BE2C (cell line): ENCODE measurements around the gene AGBL2. TPM values are rescaled to one million over a fixed set of nuclear protein-coding genes. Genes with fewer than 3 reads are reported as not detected.
"Not testable (repeated sequence)": the region's sequence is repeated elsewhere in the genome, so short reads cannot be mapped to it uniquely, and the experiment has no call there.

ENCODE experiments used
- DNase-seq: peaks from one replicate; pipeline ENCODE4 v3.0.0-alpha.2; 2020
- H3K27me3 ChIP-seq: fragments of 250-450 bp; sonication (Bioruptor Pico); 2 replicates; pipeline ENCODE4 v1.5.1; 2020; ENCODE audit warnings: mild to moderate bottlenecking
- H3K36me3 ChIP-seq: fragments of 250-450 bp; sonication (Bioruptor Pico); 2 replicates; pipeline ENCODE4 v1.5.1; 2020; ENCODE audit warnings: mild to moderate bottlenecking
- H3K4me1 ChIP-seq: fragments of 250-450 bp; sonication (Bioruptor Pico); 2 replicates; pipeline ENCODE4 v1.5.1; 2020
- H3K4me3 ChIP-seq: 2 replicates; pipeline ENCODE4 v1.5.1; 2011; ENCODE audit warnings: low read depth, low read length
- H3K9me3 ChIP-seq: fragments of 250-450 bp; sonication (Bioruptor Pico); 2 replicates; pipeline ENCODE4 v1.5.1; 2020
- CTCF ChIP-seq: IDR thresholded peaks from 2 replicates; pipeline ENCODE4 v1.5.1; 2012; ENCODE audit warnings: mild to moderate bottlenecking, low read depth, low read length
- polyA plus RNA-seq: library from polyadenylated mRNA; unstranded; fragments of >200 nt; gene quantifications from one replicate; pipeline ENCODE4 v1.2.1, GENCODE V29; 2012; ENCODE audit warnings: low read depth, missing spikeins; ENCODE audit not compliant: insufficient read length, insufficient read depth

Gene AGBL2
- polyA plus RNA-seq, result not detected

DNA sequence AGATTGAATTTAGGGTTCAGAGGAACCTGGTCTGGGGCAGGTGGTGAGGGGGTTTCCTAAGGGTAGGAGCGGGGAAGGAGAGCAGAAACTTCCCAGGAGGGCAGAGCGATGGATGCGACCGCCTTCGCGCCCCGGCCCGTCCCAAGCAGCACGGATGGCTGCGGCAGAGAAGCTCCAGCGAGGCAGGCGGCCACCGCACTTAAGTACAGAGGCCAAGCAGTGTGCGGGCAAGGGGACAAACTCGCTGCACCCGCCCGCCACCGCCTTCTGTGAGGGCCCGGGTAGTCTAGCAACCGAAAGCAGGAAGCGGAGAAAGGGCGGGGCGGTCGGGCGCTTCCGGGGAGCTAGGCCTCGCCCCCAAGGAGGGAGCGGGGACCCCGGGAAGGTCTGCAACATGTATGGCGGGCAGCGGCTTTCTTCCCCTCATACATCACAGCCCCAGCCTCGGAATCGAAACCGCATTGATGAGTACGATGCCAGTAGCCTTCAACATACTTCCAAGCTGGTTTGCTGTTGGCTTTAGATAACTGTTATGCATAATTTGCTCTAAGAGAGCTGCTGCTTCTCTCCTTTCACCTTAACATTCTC is at the start of gene AGBL2:
Gene AGBL2, minus strand, starts transcription at position 288 of the 588 bp plus-strand sequence. CDS start 719 bp downstream, outside the sequence.
- Histone ChIP-seq H3K27me3 (no peaks in the 10 kb centered on the region), H3K4me1 (no peaks in the 10 kb centered on the region), H3K4me3 (no peak within 1 kb of the TSS), H3K9me3 (no peaks in the 10 kb centered on the region), H3K36me3 (peaks cover 27% of the 10 kb centered on the region)
- no peak for DNase-seq
- no peak for TF ChIP-seq CTCF

GRCh38 chr11:47759291-47759690 is 44.1 kb upstream of the AGBL2 start:
- not testable (repeated sequence) for H3K4me3 ChIP-seq, DNase-seq, H3K9me3 ChIP-seq, H3K27me3 ChIP-seq, H3K4me1 ChIP-seq
- H3K36me3 ChIP-seq, result peaks cover 42% of the 10 kb centered on the region

GRCh38 chr11:47756208-47756607 is 41.0 kb upstream of the AGBL2 start:
- peaks cover 43% of the 10 kb centered on the region for H3K36me3 ChIP-seq
- DNase-seq, result no peak
- H3K4me1 ChIP-seq, result no peaks in the 10 kb centered on the region
- no peaks in the 10 kb centered on the region for H3K9me3 ChIP-seq
- no peak overlapping the region for H3K4me3 ChIP-seq
- no peak for TF ChIP-seq CTCF
- no peaks in the 10 kb centered on the region for H3K27me3 ChIP-seq

DNA sequence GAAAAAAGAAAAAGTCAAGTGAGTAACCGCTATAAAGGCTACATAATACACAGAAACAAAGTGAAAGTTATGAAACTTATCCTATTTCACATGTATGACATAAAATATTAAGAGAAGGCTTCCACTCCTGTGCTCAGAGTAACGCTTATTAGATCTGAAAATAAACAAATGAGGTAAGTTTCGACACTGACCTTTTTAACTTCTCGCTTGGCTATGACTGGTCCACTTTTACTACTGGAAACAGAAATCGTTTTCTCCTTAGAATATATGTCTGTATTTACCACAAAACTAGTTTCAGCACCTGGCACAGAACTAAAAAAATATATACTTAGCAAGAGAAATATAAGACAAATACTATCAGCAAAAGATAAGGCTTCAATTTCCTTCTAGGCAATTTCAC is 35.6 kb upstream of the AGBL2 start:
- no peak overlapping the region for H3K4me3 ChIP-seq
- no peak for TF ChIP-seq CTCF
- no peaks in the 10 kb centered on the region for H3K4me1 ChIP-seq
- no peaks in the 10 kb centered on the region for H3K27me3 ChIP-seq
- DNase-seq, result no peak
- H3K9me3 ChIP-seq, result no peaks in the 10 kb centered on the region
- peaks cover 46% of the 10 kb centered on the region for H3K36me3 ChIP-seq

DNA sequence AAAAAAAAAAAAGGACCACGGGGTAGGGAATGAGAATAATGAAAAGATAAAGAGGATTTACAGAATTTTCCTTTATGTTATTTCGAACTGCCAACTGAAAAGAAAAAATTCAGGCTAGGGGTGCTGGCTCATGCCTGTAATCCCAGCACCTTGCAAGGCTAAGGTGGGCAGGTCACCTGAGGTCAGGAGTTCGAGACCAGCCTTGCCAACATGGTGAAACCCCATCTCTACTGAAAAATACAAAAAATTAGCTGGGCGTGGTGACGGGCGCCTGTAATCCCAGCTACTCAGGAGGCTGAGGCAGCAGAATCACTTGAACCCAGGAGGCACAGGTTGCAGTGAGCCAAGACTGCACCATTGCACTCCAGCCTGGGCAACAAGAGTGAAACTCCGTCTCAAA is 27.3 kb upstream of the AGBL2 start:
- H3K36me3 ChIP-seq, result peaks cover 49% of the 10 kb centered on the region
- DNase-seq, H3K27me3 ChIP-seq, H3K4me1 ChIP-seq, H3K9me3 ChIP-seq, H3K4me3 ChIP-seq: not testable (repeated sequence)

DNA sequence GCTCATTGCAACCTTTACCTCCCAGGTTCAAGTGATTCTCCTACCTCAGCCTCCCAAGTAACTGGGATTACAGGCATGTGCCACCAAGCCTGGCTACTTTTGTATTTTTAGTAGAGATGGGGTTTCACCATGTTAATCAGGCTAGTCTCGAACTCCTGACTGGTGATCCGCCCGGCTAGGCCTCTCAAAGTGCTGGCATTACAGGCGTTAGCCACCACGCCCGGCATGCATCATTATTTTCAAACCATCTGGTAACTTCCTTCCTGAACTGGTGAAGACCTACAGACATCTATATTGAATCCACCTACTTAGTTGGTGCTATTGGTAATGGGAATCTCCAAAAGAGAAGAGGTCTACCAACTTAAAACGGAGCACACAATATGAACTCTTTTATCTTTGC is 22.6 kb upstream of the AGBL2 start:
- H3K4me3 ChIP-seq, H3K4me1 ChIP-seq, DNase-seq, H3K27me3 ChIP-seq, H3K9me3 ChIP-seq: not testable (repeated sequence)
- peaks cover 32% of the 10 kb centered on the region for H3K36me3 ChIP-seq

DNA sequence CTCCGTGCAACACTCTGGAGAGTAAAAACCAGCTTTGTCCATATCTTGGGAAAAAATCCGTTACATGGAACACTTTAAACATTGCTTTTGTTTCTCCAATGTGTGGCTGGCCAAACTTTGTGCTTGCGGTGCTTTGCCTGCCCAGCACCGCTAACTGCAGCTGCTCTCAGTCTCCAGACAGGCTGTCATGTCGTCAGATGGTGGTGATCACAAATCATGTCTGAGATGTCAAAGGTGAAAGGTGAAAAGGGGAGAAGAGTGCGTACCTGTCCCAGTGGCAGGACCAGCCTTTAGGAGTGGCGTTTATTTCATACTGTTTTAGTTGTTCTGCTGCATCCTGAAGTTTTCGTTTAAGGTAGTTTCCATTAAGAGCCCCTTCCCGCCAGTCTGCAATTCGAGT is 17.1 kb upstream of the AGBL2 start:
- no peak for TF ChIP-seq CTCF
- no peak for DNase-seq
- Histone ChIP-seq H3K27me3 (no peaks in the 10 kb centered on the region), H3K4me1 (no peaks in the 10 kb centered on the region), H3K9me3 (no peaks in the 10 kb centered on the region), H3K36me3 (peaks cover 58% of the 10 kb centered on the region), H3K4me3 (no peak overlapping the region)

- no peak for DNase-seq
- Histone ChIP-seq H3K9me3 (no peaks in the 10 kb centered on the region), H3K4me3 (no peak overlapping the region), H3K4me1 (no peaks in the 10 kb centered on the region), H3K36me3 (peaks cover 58% of the 10 kb centered on the region), H3K27me3 (no peaks in the 10 kb centered on the region)
- TF ChIP-seq CTCF, result no peak
Measured at GRCh38 chr11:47731475-47731874, 16.3 kb upstream of the AGBL2 start.
